HG02642 (cell line): ENCODE results near the gene FCRL1.

ENCODE experiments used
- ATAC-seq: cut with Tn5 transposase; IDR thresholded peaks from one replicate; pipeline ENCODE4 v1.9.1; 2021; ENCODE audit warnings: mild to moderate bottlenecking; ENCODE audit not compliant: unreplicated experiment, poor library complexity

The FCRL1 gene

GRCh38 chr1:157806431-157807149, 13.3 kb downstream of the FCRL1 start:
- peak; percentile 94 for ATAC-seq

- no peak for ATAC-seq
These were observed 16.1 kb downstream of the FCRL1 start for GRCh38 chr1:157803851-157804250.

- no peak for ATAC-seq
These were observed 19.9 kb downstream of the FCRL1 start for GRCh38 chr1:157799996-157800395.

GRCh38 chr1:157798211-157798610, 21.7 kb downstream of the FCRL1 start:
- no peak for ATAC-seq

GRCh38 chr1:157785248-157785647, 34.7 kb downstream of the FCRL1 start:
- ATAC-seq, result no peak

GRCh38 chr1:157784801-157785200, 35.1 kb downstream of the FCRL1 start:
- ATAC-seq, result no peak

- ATAC-seq, result no peak
These were observed 37.0 kb downstream of the FCRL1 start for GRCh38 chr1:157782931-157783330.

- ATAC-seq, result peak; percentile 70
These were observed 38.9 kb downstream of the FCRL1 start for GRCh38 chr1:157781048-157781447.

GRCh38 chr1:157776971-157777391, 42.9 kb downstream of the FCRL1 start, which contains the start of gene FCRL2:
TSS of gene FCRL2 (minus strand) at chr1:157777132. CDS start at chr1:157777073, 59 bp downstream.
- ATAC-seq, result peak; percentile 54

GRCh38 chr1:157775101-157775870, 44.6 kb downstream of the FCRL1 start:
- no peak for ATAC-seq

GRCh38 chr1:157774412-157774811, 45.5 kb downstream of the FCRL1 start:
- no peak for ATAC-seq

GRCh38 chr1:157773493-157774350, 46.2 kb downstream of the FCRL1 start:
- ATAC-seq, result peak; percentile 68

GRCh38 chr1:157771661-157772425, 48.1 kb downstream of the FCRL1 start:
- ATAC-seq, result no peak

GRCh38 chr1:157770442-157771043, 49.4 kb downstream of the FCRL1 start:
- no peak for ATAC-seq

- no peak for ATAC-seq
These were observed 53.1 kb downstream of the FCRL1 start for GRCh38 chr1:157766792-157767191.

GRCh38 chr1:157758018-157758417, 61.9 kb downstream of the FCRL1 start:
- ATAC-seq, result no peak

- no peak for ATAC-seq
These were observed 66.3 kb downstream of the FCRL1 start for GRCh38 chr1:157753611-157754010.

GRCh38 chr1:157751283-157751682, 68.6 kb downstream of the FCRL1 start:
- no peak for ATAC-seq

GRCh38 chr1:157748262-157748817, 71.6 kb downstream of the FCRL1 start:
- no peak for ATAC-seq
